ENCODE results near the gene GON4L.
"Not testable (repeated sequence)": the region's sequence is repeated elsewhere in the genome, so short reads cannot be mapped to it uniquely, and the experiment has no call there.

The GON4L gene

DNA sequence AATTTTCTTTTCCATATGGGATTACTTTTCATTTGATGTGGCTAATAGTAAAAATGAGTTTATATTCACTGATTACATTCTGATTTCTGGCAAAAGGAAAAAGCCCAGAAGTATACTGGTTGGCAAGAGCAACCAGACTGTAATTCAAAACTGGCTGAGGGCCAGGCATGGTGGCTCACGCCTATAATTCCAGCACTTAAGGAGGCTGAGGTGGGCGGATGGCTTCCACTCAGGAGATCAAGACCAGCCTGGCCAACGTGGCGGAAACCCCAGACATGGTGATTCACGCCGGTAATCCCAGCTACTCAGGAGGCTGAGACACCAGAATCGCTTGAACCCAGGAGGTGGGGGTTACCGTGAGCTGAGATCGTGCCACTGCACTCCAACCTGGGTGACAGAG, 16.8 kb upstream of the GON4L start:
- DNase-seq, result peak; percentile 22

DNA sequence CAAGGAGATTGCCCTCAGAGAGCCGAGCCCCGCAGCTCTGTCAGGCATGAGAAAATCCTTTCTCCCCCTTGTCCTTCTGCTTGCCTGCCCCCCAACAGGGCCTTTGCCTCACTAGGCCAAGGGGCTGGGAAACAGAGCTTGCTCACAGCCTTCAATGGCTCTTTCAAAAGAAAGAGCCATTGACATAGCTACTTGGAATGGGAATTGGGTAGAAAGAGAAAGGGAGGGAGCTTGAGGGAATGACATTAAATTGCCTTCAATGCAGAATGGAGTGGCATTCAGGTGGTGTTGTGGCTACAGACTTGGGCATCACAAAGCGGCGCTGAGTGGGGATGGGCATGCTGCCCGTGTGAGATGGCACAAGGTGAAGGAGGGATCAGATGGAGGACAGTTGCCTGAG, 15.5 kb upstream of the GON4L start:
- DNase-seq, result no peak

DNA sequence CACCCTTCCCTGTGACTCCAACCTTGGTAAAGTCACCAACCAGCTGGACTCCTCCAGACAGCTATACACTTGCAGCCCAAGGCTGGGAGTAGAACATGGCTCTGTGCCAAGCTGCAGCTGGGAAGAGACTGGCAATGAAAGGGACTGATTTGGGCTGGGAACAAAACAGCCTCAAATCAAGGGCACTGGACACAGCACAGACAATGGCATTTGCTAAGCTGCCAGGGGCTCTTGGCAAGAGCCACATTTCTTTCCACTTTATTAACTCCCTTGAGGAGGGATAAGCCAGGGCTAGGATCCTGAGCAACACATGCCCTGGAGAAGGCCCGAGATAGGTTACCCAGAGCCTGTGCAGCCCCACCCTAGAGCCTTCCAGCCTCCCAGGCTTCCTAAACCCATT, 14.4 kb upstream of the GON4L start:
- DNase-seq, result peak; percentile 89

DNA sequence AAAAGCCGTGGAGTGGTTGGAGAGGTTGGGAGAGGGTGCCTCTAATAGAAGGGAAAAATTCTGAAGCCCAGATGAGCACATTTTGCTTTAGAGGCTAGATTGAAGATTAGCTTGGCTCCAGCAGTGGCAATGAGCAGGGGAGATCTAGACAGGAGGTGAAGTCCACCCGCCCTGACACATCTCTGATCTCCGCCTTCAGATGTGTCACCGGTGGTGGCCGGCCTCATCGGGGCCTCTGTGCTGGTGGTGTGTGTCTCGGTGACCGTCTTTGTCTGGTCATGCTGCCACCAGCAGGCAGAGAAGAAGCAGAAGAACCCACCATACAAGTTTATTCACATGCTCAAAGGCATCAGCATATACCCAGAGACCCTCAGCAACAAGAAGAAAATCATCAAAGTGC, 10.8 kb upstream of the GON4L start:
- no peak for DNase-seq

DNA sequence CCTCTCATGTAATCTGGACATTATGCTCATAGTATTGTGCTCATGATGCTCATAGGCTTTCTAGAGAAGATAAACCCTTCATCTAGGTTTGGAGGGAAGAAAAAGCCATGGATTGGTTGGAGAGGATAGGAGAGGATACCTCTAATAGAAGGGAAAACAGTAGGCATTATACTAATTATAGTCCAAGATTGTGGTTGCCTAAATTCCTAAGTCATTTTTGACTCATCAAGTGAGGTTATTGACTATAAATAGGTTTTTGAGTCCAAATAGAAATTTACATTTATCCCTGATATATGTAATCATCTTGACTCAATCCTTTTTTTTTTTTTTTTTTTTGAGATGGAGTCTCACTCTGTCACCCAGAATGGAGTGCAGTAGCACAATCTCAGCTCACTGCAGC, 7.4 kb upstream of the GON4L start:
- no peak for DNase-seq

DNA sequence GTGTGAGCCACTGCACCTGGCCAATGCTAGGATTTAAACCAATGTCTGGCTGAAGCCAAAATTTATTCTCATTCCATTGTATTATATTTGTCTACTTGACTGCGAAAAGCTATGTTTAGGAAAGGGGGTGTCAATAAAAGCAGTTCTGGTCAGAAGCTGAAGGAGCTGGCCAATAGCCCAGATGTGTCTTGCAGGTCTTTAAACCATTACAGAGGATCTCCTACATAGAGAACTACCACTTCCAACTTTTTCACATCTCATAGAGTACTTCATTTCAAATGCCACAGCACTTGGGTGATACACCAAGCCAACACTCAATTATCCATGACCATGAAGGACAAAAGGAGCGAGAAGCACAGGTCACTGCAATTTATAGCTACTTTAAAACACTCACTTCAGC, 4.9 kb upstream of the GON4L start:
- DNase-seq, result no peak

DNA sequence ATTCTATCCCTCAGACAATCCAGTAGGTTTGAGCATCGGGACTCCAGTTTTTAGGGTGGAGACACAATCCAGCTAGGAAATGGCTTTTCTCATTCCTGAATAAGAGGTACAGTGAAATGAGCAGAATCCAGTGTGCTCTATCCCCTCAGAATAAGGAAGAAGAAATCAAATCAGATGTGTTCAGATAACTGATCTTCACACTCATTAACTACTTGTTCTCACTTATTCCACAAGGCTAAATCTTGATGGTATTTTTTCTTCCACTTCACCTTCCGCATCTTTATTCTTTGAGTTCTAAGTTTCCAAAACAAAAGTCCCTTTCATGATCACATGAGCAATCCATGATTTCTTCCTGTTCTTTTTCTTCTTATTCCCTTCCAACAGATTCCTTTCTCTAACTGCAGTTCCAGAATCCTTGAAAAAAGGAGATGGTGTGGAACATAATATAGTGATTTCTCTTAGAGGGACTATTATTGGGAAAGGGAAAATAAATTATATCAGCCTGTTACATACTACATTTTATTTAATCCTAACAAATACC, 4.0 kb upstream of the GON4L start:
- peak; percentile 36 for DNase-seq

DNA sequence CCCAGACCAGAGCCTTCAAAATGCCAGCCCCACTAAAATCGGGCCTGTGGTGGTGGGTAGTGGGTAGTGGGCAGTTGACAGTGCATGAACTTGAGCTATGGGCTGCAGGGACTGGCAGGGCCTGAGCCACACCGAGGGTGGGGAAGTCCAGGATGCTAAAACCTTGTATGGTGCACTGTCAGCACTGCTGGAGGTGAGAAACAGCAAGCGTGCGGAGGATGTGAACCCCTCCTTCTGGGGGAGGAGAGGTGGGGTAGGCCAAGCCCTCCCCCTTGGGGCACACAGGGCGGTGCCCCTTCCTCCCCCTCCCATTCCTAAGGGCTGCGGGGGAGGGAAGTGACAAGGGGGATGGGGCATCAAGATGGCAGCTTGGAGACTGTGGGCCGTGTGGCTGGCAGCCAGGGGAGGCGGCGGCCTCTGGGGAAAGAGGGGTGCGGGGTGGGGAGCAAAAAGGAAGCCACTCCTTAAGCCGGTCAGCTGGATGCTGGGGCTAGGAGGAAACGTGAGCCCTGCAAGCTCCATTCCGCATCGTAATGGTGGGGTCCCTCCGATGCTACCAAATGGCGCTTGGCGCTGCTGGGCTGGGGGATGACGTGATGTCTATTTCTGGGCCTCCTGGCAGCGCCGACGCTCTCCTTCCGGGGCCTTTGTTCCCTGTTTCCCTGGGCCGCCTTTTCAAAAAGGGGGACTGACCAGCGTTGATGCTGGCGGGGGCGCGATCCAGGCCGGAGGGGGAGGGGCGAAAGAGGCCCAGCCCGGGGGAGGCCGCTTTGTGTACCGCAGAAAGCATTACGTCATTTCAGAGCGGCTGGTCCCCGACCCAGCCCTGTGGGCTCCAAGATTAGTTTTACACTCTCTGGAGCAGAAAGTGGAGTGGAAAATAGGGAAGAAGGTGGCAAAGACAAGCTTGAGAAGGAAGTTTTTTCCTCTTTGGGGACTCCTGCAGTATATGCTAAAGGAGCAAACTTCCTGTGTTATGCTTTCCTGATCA, 3.2 kb upstream of the GON4L start:
- peak; percentile 88 for DNase-seq

DNA sequence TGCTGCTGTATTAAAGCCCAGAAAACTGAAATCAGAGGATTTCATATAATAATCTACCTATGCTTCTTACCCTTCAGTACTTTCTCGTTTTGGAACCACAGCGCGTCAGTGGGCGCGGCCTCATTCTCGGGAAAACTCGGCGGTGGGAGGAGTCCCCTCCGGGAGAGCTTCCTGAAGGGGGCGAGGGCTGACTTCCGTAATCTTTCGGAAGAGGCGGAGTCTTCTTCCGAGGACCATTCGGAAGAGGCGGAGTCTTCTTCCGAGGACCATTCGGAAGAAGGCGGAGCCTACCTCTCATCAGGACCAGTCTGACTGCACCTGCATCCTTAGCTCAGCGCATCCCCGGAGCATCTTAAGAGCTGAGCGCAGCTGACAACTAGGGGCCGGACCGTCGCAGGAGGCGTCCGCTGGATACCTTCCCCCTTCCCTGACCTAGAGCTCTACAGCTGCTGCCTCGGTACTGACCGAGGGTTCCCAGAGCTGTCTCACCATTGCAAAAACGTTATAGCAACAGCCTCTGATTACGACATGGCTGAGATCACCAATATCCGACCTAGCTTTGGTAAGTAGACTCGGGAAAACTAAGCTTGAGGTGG, 2.3 kb upstream of the GON4L start, which contains the start of gene SYT11:
TSS of gene SYT11 (plus strand) at position 334 of the 596 bp plus-strand sequence. CDS start at position 529, 195 bp downstream.
- DNase-seq, result peak; percentile 99

DNA sequence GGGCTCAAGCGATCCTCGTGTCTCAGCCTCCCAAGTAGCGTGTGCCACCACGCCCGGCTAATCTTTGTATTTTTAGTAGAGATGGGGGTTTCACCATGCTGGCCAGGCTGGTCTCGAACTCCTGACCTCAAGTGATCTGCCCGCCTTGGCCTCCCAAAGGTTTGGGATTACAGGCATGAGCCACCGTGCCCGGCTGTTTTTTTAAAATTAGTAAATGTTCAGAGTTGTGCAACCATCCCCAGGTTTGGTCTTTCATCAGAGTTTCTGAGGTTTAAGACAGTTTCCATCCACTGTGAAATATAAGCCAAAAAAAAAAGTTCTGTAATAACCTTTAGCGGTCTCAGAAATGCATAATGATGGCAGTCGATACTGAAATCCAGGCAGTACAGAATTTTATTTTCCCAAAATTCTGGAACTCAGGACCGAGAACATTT, 1.8 kb upstream of the GON4L start:
- no peak for DNase-seq

DNA sequence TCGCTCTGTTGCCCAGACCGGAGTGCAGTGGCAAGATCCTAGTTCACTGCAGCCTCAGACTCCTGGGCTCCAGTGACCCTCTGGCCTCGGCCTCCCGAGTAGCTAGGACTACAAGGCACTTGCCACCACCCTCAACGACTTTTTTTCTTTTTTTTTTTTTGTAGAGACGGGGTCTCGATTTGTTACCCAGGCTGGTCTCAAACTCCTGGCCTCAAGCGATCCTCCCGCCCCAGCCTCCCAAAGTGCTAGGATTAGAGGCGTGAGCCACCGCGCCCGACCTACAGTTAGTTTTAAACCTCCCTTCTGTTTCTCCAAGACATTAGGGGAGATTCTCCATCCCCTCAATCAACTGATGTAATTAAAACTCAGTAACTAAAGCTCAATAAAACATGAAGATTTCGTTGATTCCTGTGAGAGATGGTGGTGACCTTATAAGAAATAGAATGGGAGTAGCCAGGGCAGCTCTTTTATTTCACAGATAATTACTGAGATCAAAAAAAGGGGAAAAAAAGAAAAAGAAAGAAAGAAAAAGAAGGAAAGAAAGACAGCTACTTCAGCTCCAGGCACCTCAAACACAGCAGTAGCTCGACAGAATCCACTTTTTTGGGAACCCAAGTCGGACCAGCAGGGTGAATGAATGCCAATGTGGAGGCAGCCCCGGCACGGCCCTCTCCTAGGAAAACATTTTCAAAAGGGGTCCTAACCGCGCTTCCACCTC, 598 bp downstream of the GON4L start:
- DNase-seq, result no peak

DNA sequence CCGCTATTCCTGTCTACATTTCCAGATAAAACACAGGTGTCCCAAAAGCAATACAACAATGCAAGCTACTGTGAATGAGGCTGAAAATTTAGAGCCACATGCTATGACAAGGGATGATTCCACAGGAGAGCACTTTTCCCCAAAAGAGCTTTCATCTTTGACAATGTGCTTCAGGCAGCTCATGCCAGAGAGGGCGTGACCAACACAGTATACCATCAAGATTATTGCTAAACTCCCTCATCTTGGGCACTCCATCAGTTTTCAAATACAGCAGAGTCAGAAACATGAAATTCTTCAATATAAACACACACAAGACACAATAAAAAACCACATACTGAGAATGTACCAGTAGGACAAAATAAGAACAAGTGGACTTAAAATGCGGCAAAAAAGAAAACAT, 6.7 kb downstream of the GON4L start:
- DNase-seq, result no peak

DNA sequence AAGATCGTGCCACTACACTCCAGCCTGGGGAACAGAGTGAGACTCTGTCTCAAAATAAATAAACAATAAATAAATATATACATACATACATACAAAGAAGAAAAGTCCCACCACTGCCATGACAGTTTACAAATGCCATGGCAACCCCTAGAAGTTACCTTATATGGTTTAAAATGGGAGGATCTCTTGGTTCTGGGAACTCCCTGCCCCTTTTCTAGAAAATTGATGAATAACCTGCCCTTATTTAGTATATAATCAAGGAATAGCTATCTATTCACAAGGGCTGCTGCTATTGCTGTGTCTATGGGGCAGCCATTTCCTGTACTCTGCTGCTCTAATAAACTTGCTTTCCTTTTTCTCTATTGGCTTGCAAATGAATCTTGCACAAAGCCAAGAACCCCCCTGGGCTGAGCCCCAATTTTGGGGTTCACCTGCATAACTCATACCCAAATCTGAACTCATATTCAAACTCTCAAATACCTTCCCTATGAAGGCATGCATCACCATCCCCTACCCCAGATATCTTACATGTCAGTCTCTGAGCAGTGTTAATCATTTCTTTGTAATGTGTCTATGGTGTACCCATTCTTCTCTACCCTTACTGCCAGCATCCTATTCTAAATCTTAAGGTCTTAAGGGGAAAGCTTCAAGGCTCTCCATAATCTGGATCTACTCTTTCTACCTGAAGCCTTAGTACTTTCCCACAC, 9.0 kb downstream of the GON4L start:
- DNase-seq, result no peak

DNA sequence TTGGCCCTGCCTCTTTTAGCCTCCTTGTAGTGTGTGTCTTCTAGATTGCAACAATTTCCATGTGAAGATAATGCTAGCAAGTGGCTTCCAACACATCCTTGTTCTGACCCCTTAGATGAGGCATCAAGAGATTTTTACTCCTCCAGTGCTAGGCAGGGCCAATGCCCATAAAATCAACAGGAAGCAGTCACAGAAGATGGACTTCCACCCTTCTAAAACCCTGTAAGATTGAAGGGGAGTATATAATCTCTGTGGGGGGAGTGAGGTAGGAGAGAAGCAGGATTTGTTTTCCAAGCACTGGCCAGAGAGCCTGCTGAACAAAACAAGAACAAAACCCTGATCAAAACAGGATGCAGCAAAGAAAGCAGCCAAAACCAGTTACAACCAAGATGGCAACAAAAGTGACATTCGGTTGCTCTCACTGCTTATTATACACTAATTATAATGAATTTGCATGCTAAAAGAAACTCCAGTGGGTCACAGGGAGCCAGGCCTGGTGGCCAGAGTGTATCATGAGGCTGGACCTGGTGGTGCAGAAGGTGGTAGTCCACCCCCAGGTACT, 12.1 kb downstream of the GON4L start:
- no peak for DNase-seq

DNA sequence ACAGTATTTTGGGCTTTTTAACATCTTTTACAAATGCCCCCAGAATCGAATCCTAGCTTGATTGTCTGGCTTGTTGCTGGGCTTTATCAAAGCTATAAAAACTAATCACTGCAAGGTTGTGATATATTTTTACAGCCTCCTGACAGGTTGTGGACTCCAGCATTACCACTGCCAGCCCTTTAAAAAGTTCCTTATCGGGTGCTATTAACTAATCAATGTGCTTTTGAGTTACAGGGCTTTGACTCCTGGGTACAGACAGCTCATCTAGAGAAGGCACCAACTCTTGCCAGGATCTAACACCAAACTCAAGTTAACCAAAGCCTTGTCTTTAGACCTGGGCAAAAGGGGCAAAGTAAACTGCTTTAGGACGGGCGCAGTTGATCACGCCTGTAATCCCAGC, 16.6 kb downstream of the GON4L start:
- no peak for DNase-seq

DNA sequence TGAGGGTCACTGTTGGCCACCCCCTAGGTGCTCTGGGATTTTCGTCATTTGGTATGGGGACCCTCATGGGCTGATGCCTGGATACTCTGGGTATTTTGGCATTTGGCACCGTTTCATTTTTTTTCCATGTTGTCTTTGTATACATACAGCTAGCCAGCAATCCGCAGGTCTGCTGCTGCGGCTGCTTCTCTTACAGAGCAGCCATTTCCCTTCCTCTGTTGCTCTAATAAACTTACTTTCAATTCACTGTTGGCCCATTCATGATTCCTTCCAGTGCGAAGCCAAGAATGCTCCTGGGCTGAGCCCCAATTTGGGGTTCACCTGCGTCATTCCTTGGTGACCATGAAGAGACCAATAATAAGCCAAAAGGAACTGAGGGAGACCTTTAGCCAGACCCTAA, 21.5 kb downstream of the GON4L start:
- no peak for DNase-seq

DNA sequence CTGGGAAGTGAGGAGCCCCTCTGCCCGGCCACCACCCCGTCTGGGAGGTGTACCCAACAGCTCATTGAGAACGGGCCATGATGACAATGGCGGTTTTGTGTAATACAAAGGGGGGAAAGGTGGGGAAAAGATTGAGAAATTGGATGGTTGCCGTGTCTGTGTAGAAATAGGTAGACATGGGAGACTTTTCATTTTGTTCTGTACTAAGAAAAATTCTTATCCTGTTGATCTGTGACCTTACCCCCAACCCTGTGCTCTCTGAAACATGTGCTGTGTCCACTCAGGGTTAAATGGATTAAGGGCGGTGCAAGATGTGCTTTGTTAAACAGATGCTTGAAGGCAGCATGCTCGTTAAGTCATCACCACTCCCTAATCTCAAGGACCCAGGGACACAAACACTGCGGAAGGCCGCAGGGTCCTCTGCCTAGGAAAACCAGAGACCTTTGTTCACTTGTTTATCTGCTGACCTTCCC, 22.1 kb downstream of the GON4L start:
- not testable (repeated sequence) for DNase-seq

DNA sequence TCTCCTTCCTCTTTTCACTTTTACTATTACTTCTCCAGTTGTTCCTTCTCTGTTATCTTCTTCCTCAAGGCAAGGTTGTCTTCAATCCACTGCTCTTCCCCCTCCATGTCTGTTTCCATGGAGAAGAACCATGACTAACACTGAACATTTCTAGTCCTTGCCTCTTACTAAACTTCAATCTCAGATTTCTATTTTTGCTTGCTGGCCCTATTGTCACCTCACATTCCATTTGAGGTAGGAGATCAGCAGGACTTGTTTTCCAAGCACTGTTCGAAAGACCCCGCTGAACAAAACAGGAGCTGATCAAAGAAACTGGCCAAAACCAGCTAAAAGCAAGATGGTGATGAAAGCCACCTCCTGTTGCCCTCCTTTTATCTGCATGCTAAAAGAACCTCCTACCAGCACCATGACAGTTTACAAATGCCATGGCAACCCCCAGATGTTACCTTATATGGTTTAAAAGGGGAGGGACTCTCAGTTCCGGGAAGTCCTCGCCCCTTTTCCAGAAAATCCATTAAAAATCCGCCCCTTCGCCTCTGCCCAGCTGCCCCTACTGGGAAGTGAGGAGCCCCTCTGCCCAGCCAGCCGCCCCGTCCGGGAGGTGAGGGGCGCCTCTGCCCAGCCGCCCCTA, 22.6 kb downstream of the GON4L start:
- no peak for DNase-seq

DNA sequence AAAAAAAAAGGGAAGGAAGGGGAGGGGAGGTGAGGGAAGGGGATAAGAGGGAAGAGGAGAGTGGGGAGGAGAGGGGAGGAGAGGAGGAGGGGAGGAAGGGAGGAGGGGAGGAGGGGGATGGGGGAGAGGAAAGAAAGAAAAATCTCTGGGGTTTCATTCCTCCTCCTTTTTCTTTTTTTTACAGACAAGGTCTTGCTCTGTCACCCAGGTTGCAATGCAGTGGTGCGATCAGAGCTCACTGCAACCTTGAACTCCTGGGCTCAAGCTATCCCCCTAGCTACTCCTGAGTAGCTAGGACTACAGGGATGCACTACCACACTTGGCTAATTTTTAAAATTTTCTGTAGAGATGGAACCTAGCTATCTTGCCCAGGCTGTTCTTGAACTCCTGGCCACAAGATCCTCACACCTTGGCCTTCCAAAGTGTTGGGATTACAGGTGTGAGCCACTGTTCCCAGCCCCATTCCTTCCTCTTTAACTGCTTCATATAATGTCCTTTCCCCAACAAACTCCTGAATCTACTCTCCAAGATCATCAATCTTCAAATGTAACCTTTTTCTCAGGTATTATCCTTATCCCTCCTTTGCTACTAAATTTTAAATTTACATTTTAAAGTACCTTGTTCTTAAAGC, 23.2 kb downstream of the GON4L start:
- no peak for DNase-seq

DNA sequence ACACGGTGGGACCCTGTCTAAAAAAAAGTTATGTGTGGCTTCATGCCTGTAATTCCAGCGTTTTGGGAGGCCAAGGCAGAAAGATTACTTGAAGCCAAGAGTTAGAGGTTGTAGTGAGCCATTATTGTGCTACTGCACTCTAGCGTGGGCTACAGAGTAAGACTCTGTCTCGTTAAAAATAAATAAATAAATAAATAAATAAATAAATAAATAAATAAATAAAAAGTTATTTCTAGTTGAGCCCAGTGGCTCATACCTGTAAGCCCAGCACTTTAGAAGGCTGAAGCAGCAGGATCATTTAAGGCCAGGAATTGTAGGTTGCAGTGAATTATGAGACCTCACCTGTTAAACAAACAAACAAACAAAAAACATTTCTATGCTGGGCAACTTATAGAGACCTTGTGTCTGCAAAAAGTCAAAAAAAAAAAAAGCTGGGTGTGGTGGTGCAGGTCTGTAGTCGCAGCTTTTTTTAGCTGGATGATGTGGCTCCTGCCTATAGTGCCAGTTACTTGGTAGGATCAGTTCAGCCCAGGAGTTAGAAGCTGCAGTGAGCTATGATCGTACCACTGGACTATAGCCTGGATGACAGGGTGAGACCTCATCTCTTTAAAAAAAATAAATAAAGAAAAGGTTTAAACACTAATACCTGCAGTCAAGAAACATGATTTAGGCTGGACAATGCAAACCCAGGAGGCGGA, 25.6 kb downstream of the GON4L start:
- no peak for DNase-seq

DNA sequence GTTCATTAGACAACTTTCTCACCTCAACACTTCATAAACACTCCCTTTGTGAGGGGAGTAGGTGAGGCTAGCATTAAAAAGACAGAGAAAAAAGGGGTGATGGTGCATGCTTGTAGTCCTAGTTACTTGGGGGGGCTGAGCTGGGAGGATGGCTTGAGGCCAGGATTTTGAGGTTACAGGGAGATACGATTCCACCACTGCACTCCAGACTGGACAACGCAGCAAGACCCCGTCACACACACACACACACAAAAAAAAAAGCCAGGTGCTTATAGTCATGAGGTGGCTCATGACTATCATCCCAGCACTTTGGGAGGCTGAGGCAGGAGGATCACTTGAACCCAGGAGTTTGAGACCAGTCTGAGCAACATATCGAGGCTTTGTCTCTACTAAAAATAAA, 29.6 kb downstream of the GON4L start:
- DNase-seq, result no peak

All from COR-L47 (cell line).